Gastrocnemius medialis (tissue), 4 donors: ENCODE results near the gene KCNH8.
"Not testable (repeated sequence)": the region's sequence is repeated elsewhere in the genome, so short reads cannot be mapped to it uniquely, and the experiment has no call there.

Source experiments
- CTCF ChIP-seq, 5 experiments: fragments of 450-650 bp in 3 of 5; fragments of 200-600 bp in 2 of 5; sonication (generic) in 2 of 5; IDR thresholded peaks in 4 of 5; conservative IDR thresholded peaks in 1 of 5; 1 replicate in 4 of 5; 2 replicates in 1 of 5; pipeline ENCODE4 v1.5.1; 2016 to 2019; ENCODE audit warnings: antibody characterized with exemption in 5 of 5, mild to moderate bottlenecking in 3 of 5, moderate library complexity in 3 of 5
- POLR2A ChIP-seq, 2 donors: fragments of 450-650 bp; IDR thresholded peaks; one replicate each; pipeline ENCODE4 v1.6.1; 2017; ENCODE audit warnings: antibody characterized with exemption in 2 of 2, mild to moderate bottlenecking in 2 of 2, moderate library complexity in 2 of 2

GRCh38 chr3:19102654-19103290 is 45.5 kb upstream of the KCNH8 start:
- TF ChIP-seq CTCF (IDR thresholded peaks at IDR 0.05 in 4 of 5, conservative IDR thresholded peaks at IDR 0.05 in 1 of 5); POLR2A (IDR thresholded peaks at IDR 0.05): not testable (repeated sequence)
